ENCODE results near the gene COL9A3.

COL9A3 gene

DNA sequence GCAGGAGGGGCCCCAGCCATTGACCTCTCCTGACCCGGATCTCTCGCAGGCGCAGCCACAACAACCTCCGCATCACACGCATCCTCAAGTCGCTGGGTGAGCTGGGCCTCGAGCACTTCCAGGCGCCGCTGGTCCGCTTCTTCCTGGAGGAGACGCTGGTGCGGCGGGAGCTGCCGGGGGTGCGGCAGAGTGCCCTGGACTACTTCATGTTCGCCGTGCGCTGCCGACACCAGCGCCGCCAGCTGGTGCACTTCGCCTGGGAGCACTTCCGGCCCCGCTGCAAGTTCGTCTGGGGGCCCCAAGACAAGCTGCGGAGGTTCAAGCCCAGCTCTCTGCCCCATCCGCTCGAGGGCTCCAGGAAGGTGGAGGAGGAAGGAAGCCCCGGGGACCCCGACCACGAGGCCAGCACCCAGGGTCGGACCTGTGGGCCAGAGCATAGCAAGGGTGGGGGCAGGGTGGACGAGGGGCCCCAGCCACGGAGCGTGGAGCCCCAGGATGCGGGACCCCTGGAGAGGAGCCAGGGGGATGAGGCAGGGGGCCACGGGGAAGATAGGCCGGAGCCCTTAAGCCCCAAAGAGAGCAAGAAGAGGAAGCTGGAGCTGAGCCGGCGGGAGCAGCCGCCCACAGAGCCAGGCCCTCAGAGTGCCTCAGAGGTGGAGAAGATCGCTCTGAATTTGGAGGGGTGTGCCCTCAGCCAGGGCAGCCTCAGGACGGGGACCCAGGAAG is 4.5 kb upstream of the COL9A3 start:
- no peak for DNase-seq

DNA sequence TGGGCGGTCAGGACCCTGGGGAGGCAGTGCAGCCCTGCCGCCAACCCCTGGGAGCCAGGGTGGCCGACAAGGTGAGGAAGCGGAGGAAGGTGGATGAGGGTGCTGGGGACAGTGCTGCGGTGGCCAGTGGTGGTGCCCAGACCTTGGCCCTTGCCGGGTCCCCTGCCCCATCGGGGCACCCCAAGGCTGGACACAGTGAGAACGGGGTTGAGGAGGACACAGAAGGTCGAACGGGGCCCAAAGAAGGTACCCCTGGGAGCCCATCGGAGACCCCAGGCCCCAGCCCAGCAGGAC is 4.0 kb upstream of the COL9A3 start:
- no peak for DNase-seq

DNA sequence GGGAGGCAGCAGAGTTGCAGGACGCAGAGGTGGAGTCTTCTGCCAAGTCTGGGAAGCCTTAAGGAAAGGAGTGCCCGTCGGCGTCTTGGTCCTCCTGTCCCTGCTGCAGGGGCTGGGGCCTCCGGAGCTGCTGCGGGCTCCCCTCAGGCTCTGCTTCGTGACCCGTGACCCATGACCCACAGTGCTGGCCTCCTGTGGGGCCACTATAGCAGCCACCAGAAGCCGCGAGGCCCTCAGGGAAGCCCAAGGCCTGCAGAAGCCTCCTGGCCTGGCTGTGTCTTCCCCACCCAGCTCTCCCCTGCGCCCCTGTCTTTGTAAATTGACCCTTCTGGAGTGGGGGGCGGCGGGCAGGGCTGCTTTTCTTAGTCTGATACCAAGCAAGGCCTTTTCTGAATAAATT is 3.3 kb upstream of the COL9A3 start:
- no peak for DNase-seq

DNA sequence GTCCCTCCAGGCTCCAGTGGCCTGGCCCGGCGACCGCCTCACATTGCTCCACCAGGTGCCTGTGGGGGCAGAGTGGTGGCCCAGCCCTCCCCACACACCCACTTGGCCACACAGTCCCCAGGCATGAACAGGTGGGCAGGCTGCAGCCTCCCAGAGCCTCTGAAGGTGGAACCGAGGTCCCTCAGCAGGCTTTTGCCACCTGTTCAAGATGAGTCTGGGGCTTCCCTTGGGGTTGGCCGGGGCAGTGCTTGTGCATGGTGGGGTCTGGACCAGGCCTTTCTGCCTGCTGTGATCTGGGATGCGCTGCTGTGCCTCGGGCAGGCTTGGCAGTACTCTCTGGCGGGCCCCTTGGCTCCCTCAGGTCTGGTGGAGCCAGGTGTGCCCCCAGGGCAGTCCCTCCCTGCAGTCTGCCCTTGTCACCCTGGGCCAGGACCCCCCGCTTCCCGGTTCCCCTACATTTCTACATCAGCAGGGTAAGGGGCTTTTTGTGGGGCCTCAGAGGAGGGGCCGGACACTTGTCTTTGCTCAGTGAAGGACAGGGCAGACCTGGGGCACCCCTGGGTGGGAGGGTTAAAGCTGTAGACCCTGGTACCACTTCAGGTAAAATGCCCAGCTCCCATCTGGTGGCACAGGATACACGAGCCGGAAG is 2.7 kb upstream of the COL9A3 start:
- no peak for DNase-seq

DNA sequence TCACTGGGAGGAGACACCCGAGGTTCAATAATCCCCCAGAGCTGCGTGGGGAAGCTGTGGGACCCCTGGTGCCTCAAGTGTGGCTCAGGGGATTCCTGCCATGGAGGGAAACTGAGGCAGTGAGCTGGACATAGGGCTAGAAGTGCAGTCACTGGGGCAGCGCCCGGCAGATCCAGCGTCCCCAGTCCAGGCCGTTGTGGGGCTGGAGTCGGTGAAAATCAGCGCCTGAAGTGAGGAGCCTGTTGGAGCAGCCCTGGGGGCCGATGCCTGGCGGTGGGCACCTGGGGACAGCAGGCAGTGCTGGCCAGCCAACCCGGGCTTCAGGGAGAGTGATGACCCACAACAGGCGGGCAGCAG is 2.2 kb upstream of the COL9A3 start:
- DNase-seq, result no peak

DNA sequence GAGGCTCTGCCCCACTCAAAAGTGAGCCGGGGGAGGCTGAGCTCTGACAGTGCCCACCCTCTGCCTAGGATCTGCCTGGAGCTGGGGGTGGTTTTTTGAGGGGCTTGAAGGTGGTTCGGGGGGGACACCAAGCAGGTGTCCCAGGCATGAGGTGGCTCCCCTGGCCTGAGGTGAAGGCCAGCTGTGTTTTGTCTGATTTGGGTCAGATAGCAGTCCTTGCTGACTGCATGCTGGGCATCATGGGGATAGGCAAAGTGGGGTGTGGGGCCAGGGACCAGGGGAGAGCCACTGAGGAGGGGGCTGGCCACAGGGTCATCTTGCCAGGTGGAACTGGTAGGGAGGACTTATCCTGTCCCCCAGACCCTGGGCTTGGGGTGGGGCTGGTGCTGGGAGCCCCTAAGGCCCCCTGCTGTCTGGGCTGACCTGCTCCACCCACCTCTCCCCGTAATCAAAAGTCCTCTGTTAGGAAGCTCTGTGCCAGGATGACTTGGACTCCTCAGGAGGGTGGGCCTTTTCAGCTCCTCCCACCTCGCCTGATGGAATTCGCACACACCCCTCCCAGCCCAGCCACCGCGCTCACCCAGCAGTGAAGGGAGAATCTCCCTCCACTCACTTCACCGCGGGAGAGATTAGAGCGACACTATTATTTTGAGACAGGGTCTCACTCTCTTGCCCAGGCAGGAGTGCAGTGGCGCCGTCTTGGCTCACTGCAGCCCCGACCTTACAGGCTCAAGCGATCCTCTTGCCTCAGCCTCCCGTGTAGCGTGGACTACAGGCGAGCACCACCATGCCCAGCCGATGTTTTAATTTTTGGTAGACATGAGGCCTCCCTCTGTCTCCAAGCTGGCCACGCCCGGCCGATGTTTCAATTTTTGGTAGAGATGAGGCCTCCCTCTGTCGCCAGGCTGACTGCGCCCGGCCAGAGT is 1.5 kb upstream of the COL9A3 start:
- DNase-seq, result no peak

DNA sequence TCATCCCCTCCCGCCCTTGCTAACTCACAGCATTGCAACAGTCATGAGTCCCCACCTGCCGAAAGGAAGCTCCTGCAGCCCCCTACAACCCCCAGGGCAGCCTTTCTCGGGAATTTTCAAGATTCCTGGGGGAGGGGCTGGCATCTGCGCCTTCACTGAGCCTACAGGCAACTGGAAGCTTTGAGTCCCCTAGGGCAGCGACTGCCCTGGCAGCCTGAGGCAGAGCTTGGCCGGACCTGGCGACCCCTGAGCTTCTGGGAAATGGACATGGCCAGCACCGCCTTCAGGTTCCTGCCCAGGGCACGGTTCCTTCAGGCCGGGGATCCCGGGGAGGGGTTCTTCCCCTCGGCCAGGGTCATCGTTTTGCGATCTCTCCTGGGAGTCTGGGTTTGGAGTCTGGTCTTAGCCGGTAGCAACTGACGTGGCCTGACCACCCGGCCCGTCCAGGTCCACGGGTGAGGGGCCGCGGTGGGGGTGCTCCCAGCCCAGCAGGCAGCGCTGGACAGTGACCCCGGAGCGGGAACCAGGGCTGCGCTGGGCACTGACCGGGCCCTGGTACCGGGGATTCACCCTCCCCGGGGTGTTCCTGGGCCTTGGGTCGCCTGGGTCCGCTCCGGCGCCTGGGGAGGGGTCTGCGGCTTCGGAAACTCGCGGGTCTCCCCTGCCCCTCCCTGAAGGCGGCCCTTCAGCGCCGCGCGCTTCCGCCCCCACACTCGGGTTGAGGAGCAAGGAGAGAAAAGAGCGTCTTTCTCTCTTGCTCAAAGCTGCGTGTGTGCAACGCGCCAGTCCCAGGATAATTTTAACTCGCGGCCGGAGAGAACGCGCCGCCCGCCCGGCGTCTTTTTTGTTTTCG is 593 bp upstream of the COL9A3 start:
- no peak for DNase-seq

DNA sequence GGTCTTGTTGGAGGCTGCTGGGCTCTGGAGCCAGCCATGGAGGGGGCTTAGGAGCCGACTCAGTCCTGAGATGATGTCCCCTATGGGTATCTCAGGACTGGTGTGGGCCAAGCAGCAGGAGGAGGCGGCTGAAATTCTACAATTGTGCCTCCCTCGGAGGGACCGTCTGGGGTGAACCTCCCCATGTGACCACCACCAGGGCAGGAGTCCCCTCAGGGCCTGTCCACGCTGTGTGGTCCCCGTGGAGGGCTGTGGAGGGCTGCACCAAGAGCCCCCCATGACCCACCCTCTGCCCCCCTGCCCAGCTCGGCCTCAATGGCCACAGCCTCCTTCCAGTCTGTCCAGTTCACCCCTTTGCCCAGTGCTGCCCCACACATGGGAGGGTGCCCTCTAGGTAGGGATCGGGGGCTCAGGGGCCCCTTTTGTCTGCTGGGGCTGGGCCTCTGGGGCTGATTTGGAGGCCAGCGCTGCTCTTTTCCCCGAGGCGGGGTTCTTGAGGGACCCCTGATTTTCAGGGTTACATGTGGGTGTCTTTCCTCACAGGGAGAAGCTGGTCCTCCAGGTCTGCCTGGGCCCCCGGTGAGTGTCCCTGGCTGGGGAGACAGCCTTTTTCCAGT is 1.2 kb downstream of the COL9A3 start:
- DNase-seq, result no peak

DNA sequence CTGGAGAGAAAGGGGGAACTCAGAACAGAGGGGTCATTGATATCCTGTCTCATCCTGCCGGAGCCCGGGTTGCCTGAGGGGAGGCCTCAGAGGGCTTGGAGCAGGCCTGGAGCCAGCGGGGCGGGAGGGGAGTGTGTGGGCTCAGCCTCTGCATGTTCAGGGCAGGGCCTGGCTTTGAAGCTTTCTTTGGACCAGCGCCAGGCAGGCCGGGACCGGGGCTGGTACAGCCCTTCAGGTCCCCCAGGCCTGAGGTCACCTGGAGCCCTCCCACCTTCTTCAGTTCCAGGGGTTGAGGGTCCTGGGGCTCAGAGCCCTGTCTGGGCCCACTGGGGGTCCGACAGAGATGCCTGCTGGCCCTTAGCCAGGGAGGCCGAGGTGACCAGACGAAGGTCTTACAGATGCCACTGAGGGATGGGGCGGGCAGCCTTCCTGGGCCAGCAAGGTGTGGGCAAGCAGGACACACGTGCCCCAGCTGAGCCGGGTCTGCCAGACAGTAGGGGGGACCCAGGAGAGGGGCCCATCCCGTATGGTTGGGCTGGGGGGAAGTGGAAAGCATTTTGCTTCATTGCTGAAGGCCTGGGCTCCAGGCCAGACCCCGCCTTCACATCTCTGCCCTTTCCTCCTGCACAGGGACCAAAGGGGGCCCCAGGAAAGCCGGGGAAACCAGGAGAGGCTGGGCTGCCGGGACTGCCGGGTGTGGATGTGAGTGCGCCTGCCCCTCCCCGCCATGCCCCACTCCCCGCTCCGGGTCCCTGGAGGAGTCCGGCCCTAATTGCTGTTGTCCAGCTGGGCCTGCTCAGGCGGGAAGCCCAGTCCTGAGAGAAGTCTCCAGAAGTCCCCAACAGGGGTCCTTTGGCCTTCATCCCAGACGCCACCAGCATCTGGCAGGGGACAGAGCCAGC is 2.0 kb downstream of the COL9A3 start:
- peak in 1 of 2 experiments; percentile 44 for DNase-seq

DNA sequence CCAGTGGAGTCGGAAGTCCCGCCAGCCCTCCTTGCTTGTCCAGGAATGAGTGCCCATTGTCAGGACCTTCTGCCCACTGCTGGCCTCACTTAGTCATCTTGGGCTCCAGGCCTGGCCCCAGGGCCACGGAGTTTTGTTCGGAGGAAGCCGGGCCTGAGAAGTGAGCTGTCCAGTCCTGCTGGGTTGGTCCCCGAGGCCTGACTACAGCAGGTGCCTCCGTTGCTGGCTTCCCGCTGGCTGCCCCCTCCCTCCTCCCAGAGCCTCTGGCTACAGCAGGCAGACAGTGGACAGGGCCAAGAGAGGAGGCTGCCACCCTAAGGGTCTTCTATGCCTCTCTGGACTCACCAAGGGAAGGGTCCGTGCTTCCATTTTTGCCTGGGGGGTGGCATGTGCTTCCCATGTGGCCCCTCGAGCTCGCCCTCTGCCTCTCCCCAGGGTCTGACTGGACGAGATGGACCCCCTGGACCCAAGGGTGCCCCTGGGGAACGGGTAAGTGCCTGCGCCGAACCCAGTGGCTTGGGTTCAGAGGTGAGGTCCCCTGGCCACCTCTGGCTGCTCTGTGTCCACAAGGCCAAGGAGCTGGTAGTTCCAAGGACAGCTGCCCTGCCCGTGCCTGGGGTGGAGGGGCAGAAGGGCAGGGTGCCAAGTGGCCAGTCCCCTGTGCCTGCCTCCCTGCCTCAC is 2.8 kb downstream of the COL9A3 start:
- no peak for DNase-seq

DNA sequence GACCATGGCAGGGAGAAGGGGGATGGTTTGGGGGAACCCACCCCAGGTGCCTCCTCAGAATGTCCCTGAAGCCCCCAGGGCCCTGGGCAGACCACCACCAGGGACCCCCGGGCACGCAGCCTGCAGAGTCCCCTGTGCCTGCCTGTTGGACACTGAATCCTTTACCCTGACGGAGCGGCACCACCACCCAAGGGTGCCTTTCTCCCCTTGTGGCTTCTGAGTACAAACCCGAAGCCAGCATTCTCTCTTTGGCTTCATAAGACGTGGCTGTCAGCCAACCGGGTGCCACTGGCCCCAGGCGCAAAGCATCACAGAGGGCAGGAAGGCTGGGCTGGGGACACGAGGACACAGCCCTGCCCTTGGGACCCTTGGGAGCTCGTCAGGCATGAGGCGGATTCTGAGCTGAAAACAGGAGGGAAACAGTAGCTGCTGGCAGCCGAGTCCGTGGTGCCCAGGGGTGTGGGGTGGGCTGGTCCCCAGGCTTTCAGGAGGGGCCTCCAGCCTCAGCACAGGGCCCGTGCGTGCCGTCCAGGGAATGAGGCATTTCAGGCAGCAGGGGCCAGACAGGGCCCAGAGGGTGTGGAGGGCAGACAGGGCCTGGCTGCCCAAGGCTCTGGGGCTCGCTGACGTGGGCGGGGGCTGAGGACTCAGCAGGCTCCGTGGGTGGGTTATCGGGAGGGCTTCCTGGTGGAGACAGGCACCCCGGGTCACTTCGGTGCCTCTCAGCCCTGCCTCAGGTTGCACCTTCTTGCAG is 3.5 kb downstream of the COL9A3 start:
- DNase-seq, result no peak

DNA sequence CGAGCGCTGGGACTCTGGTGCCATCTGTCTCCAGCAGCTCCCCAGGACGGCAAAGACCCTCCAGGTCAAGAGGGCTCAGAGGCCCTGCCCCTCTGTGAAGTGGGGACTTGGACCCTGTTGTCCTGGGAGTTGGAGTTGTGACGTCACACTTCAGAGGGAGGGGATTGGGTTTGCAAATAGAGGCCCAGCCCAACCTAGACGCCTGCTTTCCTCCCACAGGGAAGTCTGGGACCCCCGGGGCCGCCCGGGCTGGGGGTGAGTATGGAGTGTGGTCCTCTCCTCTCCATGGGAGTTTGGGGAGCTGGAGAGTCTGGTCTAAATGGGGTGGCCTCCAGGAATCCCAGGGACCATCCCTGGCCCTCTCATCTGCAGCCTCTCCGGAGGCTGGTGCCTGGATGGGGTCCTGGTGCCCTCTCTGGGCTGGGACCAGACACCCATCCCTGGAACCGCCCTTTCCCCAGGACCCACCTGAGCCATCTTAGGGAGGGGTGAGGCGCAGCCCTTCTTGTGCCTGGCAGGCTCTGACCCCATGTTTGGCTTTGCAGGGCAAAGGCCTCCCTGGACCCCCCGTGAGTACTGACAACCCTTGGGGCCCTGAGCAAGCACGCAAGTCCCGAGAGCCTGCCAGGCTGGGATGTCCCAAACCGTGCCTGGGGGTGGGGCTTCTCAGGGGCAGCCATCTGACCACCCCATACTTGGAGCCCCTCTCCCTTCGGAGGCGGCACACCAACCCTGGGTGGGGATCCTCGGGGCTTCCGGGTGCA is 4.3 kb downstream of the COL9A3 start:
- DNase-seq, result no peak

DNA sequence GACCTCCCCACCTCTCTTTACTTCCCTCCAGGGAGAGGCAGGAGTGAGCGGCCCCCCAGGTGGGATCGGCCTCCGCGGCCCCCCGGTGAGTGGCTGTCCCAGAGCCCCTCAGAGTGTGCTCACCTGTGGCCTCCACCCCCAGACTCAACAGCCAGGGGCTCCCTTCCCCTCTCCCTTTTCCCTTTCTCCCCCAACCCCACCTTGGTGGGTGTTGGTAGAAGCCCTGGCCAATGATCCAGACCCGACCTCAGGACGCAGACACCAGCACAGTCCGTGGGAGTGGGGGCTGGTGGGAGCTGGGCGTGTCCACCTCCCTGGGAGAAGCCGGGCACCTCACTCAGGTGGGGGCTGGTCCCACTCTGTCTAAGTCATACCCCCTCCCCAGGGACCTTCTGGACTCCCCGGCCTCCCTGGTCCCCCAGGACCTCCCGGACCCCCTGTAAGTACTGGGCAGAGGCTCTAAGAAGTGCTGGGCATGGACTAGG is 4.9 kb downstream of the COL9A3 start:
- DNase-seq, result no peak

DNA sequence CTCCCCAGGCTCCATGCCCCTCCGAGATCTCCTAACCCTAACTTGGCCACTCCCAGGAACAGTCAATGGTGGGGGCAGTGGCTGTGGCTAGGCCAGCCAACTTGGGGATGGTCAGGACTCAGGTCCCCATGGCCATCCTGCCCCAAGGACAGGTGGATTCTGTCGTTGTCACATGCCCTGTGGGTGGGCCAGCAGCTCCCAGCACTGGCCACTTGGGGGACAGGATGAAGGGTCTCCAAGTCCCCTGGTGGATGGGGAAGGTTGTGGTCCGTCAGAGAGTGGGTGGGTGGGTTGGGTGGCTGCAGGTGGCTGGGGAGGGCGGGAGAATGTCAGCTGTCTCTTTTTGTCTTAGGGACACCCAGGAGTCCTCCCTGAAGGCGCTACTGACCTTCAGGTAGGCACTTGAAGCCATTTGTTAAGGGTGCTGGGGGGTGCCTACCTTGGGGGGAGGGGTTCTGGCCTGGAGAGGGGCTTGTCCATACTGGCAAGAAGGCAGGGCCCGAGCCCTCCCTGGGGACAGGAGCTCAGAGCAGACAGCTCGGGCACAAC is 5.5 kb downstream of the COL9A3 start:
- no peak for DNase-seq

DNA sequence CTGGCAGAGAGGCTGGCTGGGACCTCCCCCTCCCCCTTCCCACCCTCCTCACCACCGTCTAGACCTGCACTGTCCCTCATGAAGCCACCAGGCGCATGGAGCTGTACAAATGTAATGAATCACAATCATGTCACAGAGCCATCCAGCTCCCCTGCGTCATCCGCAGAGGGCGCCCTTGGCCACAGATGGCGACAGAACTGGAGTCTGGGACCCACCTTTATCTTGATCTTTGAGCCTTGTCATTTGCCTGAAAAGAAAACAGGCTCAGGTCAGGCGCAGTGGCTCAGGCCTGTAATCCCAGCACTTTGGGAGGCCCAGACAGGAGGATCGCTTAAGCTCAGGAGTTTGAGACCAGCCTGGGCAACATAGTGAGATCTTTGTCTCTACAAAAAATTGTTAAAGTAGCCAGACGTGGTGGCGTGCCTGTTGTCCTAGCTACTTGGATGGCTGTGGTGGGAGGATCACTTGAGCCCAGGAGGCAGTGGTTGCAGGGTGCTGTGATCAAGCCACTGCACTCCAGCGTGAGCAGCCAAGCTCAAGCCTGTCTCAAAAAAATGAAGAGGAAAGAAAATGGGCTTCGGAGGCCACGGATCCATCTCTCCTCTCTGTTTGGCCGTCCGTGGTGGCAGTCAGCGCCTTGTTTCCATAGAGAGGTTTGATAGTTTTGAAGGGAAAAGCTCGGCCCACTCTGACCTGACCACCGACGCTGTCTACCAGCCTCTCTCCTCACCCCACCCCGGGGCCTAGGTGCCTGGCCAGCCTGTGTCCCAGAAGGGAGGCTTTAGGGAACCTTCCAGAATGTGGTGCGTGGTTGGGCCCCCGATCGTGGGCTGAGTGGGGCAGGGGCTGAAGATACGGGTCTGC is 6.2 kb downstream of the COL9A3 start:
- peak in 1 of 2 experiments; percentile 25 for DNase-seq

DNA sequence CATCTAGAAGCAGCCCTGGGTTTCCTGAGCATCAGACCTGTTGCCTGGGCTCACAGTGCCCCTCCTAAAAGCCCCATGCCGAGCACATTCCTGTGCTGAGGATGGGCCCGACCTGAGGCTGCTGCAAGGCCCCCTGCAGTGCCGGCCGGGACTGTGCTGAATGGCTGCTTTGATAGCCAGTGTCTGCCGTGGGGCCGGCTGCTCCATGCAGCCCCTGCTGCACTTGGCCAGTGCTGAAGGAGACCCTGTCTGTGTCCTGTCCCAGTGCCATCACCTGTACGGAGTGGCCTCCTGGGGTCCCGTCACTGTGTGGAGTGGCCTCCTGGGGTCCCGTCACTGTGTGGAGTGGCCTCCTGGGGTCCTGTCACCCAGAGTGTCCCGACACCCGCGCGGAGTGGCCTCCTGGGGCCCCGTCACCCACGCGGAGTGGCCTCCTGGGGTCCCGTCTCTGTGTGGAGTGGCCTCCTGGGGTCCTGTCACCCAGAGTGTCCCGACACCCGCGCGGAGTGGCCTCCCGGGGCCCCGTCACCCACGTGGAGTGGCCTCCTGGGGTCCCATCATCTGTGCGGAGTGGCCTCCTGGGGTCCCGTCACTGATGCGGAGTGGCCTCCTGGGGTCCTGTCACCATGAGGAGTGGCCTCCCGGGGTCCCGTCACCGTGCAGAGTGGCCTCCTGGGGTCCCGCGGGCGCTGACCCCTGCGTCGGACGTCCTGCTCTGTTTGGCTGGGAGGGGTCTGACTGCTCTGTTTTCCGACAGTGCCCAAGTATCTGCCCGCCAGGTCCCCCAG is 7.0 kb downstream of the COL9A3 start:
- no peak for DNase-seq
